Activated CD8-positive, alpha-beta T cell treated with anti-CD3 and anti-CD28 coated beads for 36 hours (primary cell): ENCODE data around the gene LCE2A. TPM values are rescaled to one million over a fixed set of nuclear protein-coding genes. Genes with fewer than 3 reads are reported as not detected.

Source experiments
- ATAC-seq: fragments of 200-7000 bp; cut with Tn5 transposase; one replicate; pipeline ENCODE4 v1.10.0; 2021; ENCODE audit warnings: mild to moderate bottlenecking, moderate library complexity
- CTCF ChIA-PET: fragments of 350-600 bp; sonication (Branson Sonifier 250); formaldehyde crosslinking; loops from one replicate; lab custom pipeline; 2021; ENCODE audit warnings: antibody characterized with exemption; lab: Charles Lee
- POLR2A ChIA-PET: fragments of 350-600 bp; sonication (Branson Sonifier 250); formaldehyde crosslinking; loops from one replicate; lab custom pipeline; 2021; ENCODE audit warnings: antibody characterized with exemption; lab: Charles Lee
- DNase-seq: peaks from one replicate; pipeline ENCODE4 v3.0.0-alpha.2; 2020
- H3K27ac Mint-ChIP-seq: one replicate; pipeline ENCODE4 v1.8.0; 2021; ENCODE audit warnings: mild to moderate bottlenecking, mixed read lengths
- H3K27me3 Mint-ChIP-seq: one replicate; pipeline ENCODE4 v1.8.0; 2021; ENCODE audit warnings: mixed read lengths
- H3K36me3 Mint-ChIP-seq: one replicate; pipeline ENCODE4 v1.8.0; 2021; ENCODE audit warnings: low read depth, mixed read lengths
- H3K4me1 Mint-ChIP-seq: one replicate; pipeline ENCODE4 v1.8.0; 2021; ENCODE audit warnings: low read depth, mixed read lengths
- H3K4me3 Mint-ChIP-seq: one replicate; pipeline ENCODE4 v1.8.0; 2021; ENCODE audit warnings: mild to moderate bottlenecking, moderate library complexity, mixed read lengths
- H3K9me3 Mint-ChIP-seq: one replicate; pipeline ENCODE4 v1.8.0; 2021; ENCODE audit warnings: mixed read lengths
- CTCF ChIP-seq: fragments of 200-600 bp; IDR thresholded peaks from one replicate; pipeline ENCODE4 v1.8.0; 2022; ENCODE audit warnings: antibody characterized with exemption, mild to moderate bottlenecking
- intact Hi-C: fragments of 100-400 bp; cut with micrococcal nuclease; formaldehyde crosslinking; loops from one replicate; pipeline ENCODE4 v1.10.0; 2022
- total RNA-seq, 2 experiments: library from RNA; stranded (reverse); gene quantifications; one replicate each; pipeline ENCODE4 v1.2.3, GENCODE V29; 2021

The LCE2A gene
- total RNA-seq, 2 experiments from 2014 or later = not detected

- no peak for TF ChIP-seq CTCF
- H3K27me3 Mint-ChIP-seq = peaks cover 15% of the 10 kb centered on the region
- ATAC-seq (no peak), DNase-seq (no peak)
- no peaks in the 10 kb centered on the region for H3K36me3 Mint-ChIP-seq
- no peak overlapping the region for H3K4me3 Mint-ChIP-seq
- no peaks in the 10 kb centered on the region for H3K4me1 Mint-ChIP-seq
- no peaks in the 10 kb centered on the region for H3K9me3 Mint-ChIP-seq
- CTCF ChIA-PET = no interaction called here
- POLR2A ChIA-PET = no interaction called here
- intact Hi-C loops = no loop called here
- H3K27ac Mint-ChIP-seq = no peak overlapping the region
Observed at GRCh38 chr1:152739841-152740240, 41.7 kb downstream of the LCE2A start.

GRCh38 chr1:152741656-152742055, 43.5 kb downstream of the LCE2A start:
- Mint-ChIP-seq H3K36me3 (no peaks in the 10 kb centered on the region), H3K4me1 (no peaks in the 10 kb centered on the region), H3K27ac (no peak overlapping the region), H3K4me3 (no peak overlapping the region), H3K27me3 (peaks cover 14% of the 10 kb centered on the region), H3K9me3 (no peaks in the 10 kb centered on the region)
- DNase-seq (no peak), ATAC-seq (no peak)
- ChIA-PET POLR2A (no interaction called here), CTCF (no interaction called here)
- intact Hi-C loops = no loop called here
- TF ChIP-seq CTCF = no peak

DNA sequence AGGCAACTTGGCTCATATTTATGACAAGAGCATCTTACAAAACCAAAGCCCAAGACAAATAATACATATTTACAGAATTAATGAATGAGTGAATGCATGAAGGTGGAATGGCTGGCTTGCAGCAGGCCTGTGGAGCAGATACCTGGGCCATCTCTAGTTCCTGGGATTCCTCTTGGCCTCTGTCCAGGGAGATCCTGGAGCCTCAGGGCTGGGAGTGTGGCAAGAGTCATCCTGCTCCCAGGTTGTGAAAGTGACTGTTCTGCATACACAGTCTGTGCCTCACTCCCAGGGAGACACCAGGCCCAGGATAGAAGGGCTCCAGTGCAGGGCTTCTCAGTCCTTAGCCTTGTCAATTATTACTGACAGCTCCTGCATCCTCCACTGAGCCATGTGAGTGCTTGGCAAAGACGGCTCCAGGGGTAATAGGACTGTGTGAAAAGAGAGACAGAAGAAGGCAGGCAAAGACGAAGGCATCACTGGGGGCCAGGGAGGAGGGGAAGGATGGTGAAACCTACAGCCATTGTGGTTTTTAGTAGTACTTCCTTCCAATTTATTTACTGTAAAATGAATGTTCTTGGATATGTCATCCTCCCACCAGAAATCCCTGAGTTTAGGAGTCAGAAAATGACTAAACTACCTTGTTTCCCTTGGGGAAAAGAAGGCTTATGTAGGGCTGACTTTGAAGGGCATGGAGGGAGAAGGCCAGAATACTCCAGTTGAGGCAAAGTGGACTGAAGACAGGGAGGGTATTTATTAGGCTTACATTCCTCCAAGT, 45.4 kb downstream of the LCE2A start:
- Mint-ChIP-seq H3K36me3 (no peaks in the 10 kb centered on the region), H3K27me3 (peaks cover 12% of the 10 kb centered on the region), H3K27ac (no peak overlapping the region), H3K9me3 (no peaks in the 10 kb centered on the region), H3K4me3 (no peak overlapping the region), H3K4me1 (no peaks in the 10 kb centered on the region)
- POLR2A ChIA-PET = no interaction called here
- no peak for TF ChIP-seq CTCF
- ATAC-seq = no peak
- DNase-seq = no peak
- intact Hi-C loops = no loop called here
- CTCF ChIA-PET = no interaction called here

DNA sequence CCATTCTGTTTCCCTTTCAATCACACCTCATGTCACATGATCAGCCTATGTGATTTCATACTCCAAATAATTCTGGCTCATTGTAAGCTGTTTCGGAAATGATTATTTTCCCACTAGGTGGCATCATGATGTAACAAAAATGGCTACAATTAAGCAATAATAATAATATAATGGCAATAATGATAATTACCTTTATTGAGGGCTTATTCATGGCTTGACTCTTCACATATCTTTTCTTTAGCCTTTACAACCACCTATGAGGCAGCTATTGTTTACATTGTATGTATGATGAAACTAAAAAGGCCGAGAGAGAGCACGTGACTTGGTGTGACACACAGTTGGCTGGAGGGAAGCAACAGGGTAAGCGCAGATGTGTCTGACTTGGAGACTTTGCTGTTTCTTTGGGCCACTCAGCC, 47.2 kb downstream of the LCE2A start:
- no peak for DNase-seq
- Mint-ChIP-seq H3K9me3 (no peaks in the 10 kb centered on the region), H3K27ac (no peak overlapping the region)

More for the DNA sequence above, 47.2 kb downstream of the LCE2A start:
- ChIA-PET POLR2A (no interaction called here), CTCF (no interaction called here)
- intact Hi-C loops = no loop called here
- Mint-ChIP-seq H3K4me1 (no peaks in the 10 kb centered on the region), H3K4me3 (no peak overlapping the region), H3K27me3 (peaks cover 16% of the 10 kb centered on the region), H3K36me3 (no peaks in the 10 kb centered on the region)
- TF ChIP-seq CTCF = no peak
- no peak for ATAC-seq
